ENCODE measurements around the gene GUCY2D.
A peak's percentile ranks its signal among the peaks of the same experiment; 100 is the strongest.
"Not testable (repeated sequence)": the region's sequence is repeated elsewhere in the genome, so short reads cannot be mapped to it uniquely, and the experiment has no call there.

Gene GUCY2D

GRCh38 chr17:8056976-8057625, 54.7 kb downstream of the GUCY2D start:
- H3K27me3 ChIP-seq (ENCODE audit: control insufficient read depth, insufficient read depth, low read length) = no peaks in the 10 kb centered on the region

GRCh38 chr17:8057691-8058114, 55.3 kb downstream of the GUCY2D start:
- H3K4me1 ChIP-seq = peaks cover 8% of the 10 kb centered on the region
- TF ChIP-seq CTCF (IDR thresholded peaks at IDR 0.05) = peak; percentile 75
- no peak overlapping the region for H3K4me2 ChIP-seq (ENCODE audit: low read length)
- H3K4me3 ChIP-seq (ENCODE audit: low read depth, low read length) = peak overlapping the region; percentile 0
- no peak overlapping the region for H2AFZ ChIP-seq
- H3K79me2 ChIP-seq = no peaks in the 10 kb centered on the region
- H3K9ac ChIP-seq = no peak overlapping the region
- H3K36me3 ChIP-seq (ENCODE audit: control insufficient read depth, insufficient read depth, low read length) = no peaks in the 10 kb centered on the region
- H3K9me3 ChIP-seq (ENCODE audit: control insufficient read depth, low read length) = no peaks in the 10 kb centered on the region
- no peaks in the 10 kb centered on the region for H3K27me3 ChIP-seq (ENCODE audit: control insufficient read depth, insufficient read depth, low read length)
- H3K27ac ChIP-seq = no peak overlapping the region

More at GRCh38 chr17:8056976-8057625, 54.7 kb downstream of the GUCY2D start:
- H3K79me2 ChIP-seq = no peaks in the 10 kb centered on the region
- no peak overlapping the region for H3K9ac ChIP-seq
- H3K4me2 ChIP-seq (ENCODE audit: low read length) = no peak overlapping the region
- H2AFZ ChIP-seq = no peak overlapping the region
- H3K4me1 ChIP-seq = peaks cover 5% of the 10 kb centered on the region
- peak overlapping the region; percentile 0 for H3K4me3 ChIP-seq (ENCODE audit: low read depth, low read length)
- TF ChIP-seq CTCF (IDR thresholded peaks at IDR 0.05) = no peak
- H3K27ac ChIP-seq = no peak overlapping the region
- H3K36me3 ChIP-seq (ENCODE audit: control insufficient read depth, insufficient read depth, low read length) = no peaks in the 10 kb centered on the region
- H3K9me3 ChIP-seq (ENCODE audit: control insufficient read depth, low read length) = no peaks in the 10 kb centered on the region

- Histone ChIP-seq H3K9ac (no peak overlapping the region), H3K79me2 (no peaks in the 10 kb centered on the region), H3K4me2 (ENCODE audit: low read length) (no peak overlapping the region), H3K9me3 (ENCODE audit: control insufficient read depth, low read length) (no peaks in the 10 kb centered on the region), H3K36me3 (ENCODE audit: control insufficient read depth, insufficient read depth, low read length) (no peaks in the 10 kb centered on the region), H3K27ac (no peak overlapping the region), H3K4me1 (peaks cover 11% of the 10 kb centered on the region), H2AFZ (no peak overlapping the region), H3K27me3 (ENCODE audit: control insufficient read depth, insufficient read depth, low read length) (no peaks in the 10 kb centered on the region), H3K4me3 (ENCODE audit: low read depth, low read length) (no peak overlapping the region)
- TF ChIP-seq CTCF (IDR thresholded peaks at IDR 0.05) = no peak
These were observed 56.7 kb downstream of the GUCY2D start for GRCh38 chr17:8059131-8059530.

GRCh38 chr17:8060274-8060673, 57.9 kb downstream of the GUCY2D start:
- TF ChIP-seq CTCF (IDR thresholded peaks at IDR 0.05) = peak; percentile 80
- Histone ChIP-seq H3K4me2 (ENCODE audit: low read length) (no peak overlapping the region), H3K4me1 (peaks cover 11% of the 10 kb centered on the region), H3K9ac (no peak overlapping the region), H3K27me3 (ENCODE audit: control insufficient read depth, insufficient read depth, low read length) (no peaks in the 10 kb centered on the region), H3K27ac (no peak overlapping the region), H3K4me3 (ENCODE audit: low read depth, low read length) (no peak overlapping the region), H3K79me2 (no peaks in the 10 kb centered on the region), H3K36me3 (ENCODE audit: control insufficient read depth, insufficient read depth, low read length) (no peaks in the 10 kb centered on the region), H2AFZ (no peak overlapping the region), H3K9me3 (ENCODE audit: control insufficient read depth, low read length) (no peaks in the 10 kb centered on the region)

- not testable (repeated sequence) for H3K36me3 ChIP-seq (ENCODE audit: control insufficient read depth, insufficient read depth, low read length); H3K4me3 ChIP-seq (ENCODE audit: low read depth, low read length); H3K4me2 ChIP-seq (ENCODE audit: low read length); H3K9me3 ChIP-seq (ENCODE audit: control insufficient read depth, low read length); H2AFZ ChIP-seq; H3K9ac ChIP-seq; H3K27me3 ChIP-seq (ENCODE audit: control insufficient read depth, insufficient read depth, low read length); H3K27ac ChIP-seq; H3K79me2 ChIP-seq; H3K4me1 ChIP-seq
These were observed 59.4 kb downstream of the GUCY2D start for GRCh38 chr17:8061851-8062250.

Data from parathyroid adenoma (tissue), 2 donors.